HL-60 (cell line): ENCODE results near the gene PITPNC1.

Source experiments
- CTCF ChIP-seq: IDR thresholded peaks from one replicate; pipeline ENCODE4 v1.5.1; 2011; ENCODE audit warnings: low read length, control low read depth, inconsistent platforms; ENCODE audit not compliant: insufficient read depth
- POLR2AphosphoS5 ChIP-seq: IDR thresholded peaks from 2 replicates; pipeline ENCODE4 v1.6.1; 2012; ENCODE audit warnings: low read depth
- TF ChIP-seq, protein P1 (sequence below): IDR thresholded peaks from 2 replicates; pipeline ENCODE4 v1.6.1; 2012; ENCODE audit warnings: low read depth; ENCODE audit not compliant: insufficient replicate concordance

GRCh38 chr17:67415291-67415690, 38.2 kb downstream of the PITPNC1 start:
- TF ChIP-seq CTCF (no peak), POLR2AphosphoS5 (no peak)
- TF ChIP-seq, protein P1, sequence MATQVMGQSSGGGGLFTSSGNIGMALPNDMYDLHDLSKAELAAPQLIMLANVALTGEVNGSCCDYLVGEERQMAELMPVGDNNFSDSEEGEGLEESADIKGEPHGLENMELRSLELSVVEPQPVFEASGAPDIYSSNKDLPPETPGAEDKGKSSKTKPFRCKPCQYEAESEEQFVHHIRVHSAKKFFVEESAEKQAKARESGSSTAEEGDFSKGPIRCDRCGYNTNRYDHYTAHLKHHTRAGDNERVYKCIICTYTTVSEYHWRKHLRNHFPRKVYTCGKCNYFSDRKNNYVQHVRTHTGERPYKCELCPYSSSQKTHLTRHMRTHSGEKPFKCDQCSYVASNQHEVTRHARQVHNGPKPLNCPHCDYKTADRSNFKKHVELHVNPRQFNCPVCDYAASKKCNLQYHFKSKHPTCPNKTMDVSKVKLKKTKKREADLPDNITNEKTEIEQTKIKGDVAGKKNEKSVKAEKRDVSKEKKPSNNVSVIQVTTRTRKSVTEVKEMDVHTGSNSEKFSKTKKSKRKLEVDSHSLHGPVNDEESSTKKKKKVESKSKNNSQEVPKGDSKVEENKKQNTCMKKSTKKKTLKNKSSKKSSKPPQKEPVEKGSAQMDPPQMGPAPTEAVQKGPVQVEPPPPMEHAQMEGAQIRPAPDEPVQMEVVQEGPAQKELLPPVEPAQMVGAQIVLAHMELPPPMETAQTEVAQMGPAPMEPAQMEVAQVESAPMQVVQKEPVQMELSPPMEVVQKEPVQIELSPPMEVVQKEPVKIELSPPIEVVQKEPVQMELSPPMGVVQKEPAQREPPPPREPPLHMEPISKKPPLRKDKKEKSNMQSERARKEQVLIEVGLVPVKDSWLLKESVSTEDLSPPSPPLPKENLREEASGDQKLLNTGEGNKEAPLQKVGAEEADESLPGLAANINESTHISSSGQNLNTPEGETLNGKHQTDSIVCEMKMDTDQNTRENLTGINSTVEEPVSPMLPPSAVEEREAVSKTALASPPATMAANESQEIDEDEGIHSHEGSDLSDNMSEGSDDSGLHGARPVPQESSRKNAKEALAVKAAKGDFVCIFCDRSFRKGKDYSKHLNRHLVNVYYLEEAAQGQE = no peak
